Measurements from ENCODE around the gene MDP1.

- TF ChIP-seq POLR2A (IDR thresholded peaks at IDR 0.05) (no peak), CTCF (IDR thresholded peaks at IDR 0.05) (no peak)
Measured at GRCh38 chr14:24192933-24193332, 22.9 kb downstream of the MDP1 start.
